H1 (cell line): Measurements from ENCODE around the gene DNAAF8. TPM values are rescaled to one million over a fixed set of nuclear protein-coding genes. Genes with fewer than 3 reads are reported as not detected.
A peak's percentile ranks its signal among the peaks of the same experiment; 100 is the strongest.

ENCODE experiments used
- CTCF ChIA-PET: fragments of 300-600 bp; sonication (Branson Sonifier 250); formaldehyde crosslinking; loops from one replicate; lab custom pipeline; 2021; ENCODE audit not compliant: partially characterized antibody; lab: Charles Lee
- POLR2A ChIA-PET: fragments of 300-600 bp; sonication (Branson Sonifier 250); formaldehyde crosslinking; loops from one replicate; lab custom pipeline; 2021; ENCODE audit warnings: inconsistent platforms; ENCODE audit not compliant: partially characterized antibody; lab: Charles Lee
- DNase-seq, 2 experiments: peaks; one replicate each; pipeline versions ENCODE4 v3.0.0 to v3.0.0-alpha.2; 2010 to 2022; ENCODE audit warnings: low spot score in 2 of 2, low read depth in 1 of 2, mixed read lengths in 1 of 2
- FAIRE-seq: peaks from 2 replicates; lab custom pipeline; 2011; peaks lifted over from hg19 to GRCh38; lab: Jason Lieb, UNC
- H2AFZ ChIP-seq: 2 replicates; pipeline ENCODE4 v1.8.1; 2012; ENCODE audit warnings: low read length, inconsistent platforms
- H2AK5ac ChIP-seq: 2 replicates; pipeline ENCODE4 v1.6.1; 2013; ENCODE audit warnings: low read depth, low read length
- H2BK120ac ChIP-seq: replicated peaks from 2 replicates; pipeline ENCODE3; 2013; ENCODE audit warnings: low read depth, low read length, inconsistent platforms
- H2BK12ac ChIP-seq: 2 replicates; pipeline ENCODE4 v1.6.1; 2013; ENCODE audit warnings: low read depth, low read length
- H2BK15ac ChIP-seq: 2 replicates; pipeline ENCODE4 v1.6.1; 2013; ENCODE audit warnings: low read length
- H2BK20ac ChIP-seq: 2 replicates; pipeline ENCODE4 v1.6.1; 2013; ENCODE audit warnings: low read length
- H2BK5ac ChIP-seq: 2 replicates; pipeline ENCODE4 v1.6.1; 2013; ENCODE audit warnings: low read depth, low read length
- H3K14ac ChIP-seq: 2 replicates; pipeline ENCODE4 v1.6.1; 2013; ENCODE audit warnings: inconsistent platforms; ENCODE audit not compliant: insufficient read length
- H3K18ac ChIP-seq: 2 replicates; pipeline ENCODE4 v1.6.1; 2013; ENCODE audit warnings: low read length; ENCODE audit errors: extremely low read depth
- H3K23ac ChIP-seq: 2 replicates; pipeline ENCODE4 v1.6.1; 2013; ENCODE audit warnings: inconsistent platforms; ENCODE audit not compliant: insufficient read length
- H3K23me2 ChIP-seq: 2 replicates; pipeline ENCODE4 v1.6.1; 2013; ENCODE audit warnings: low read depth, low read length
- H3K27ac ChIP-seq: 2 replicates; pipeline ENCODE4 v1.6.1; 2011; ENCODE audit warnings: low read depth, low read length, inconsistent platforms
- H3K27me3 ChIP-seq, 4 experiments: replicated peaks in 1 of 4; 1 replicate in 1 of 4; 2 replicates in 3 of 4; pipeline versions ENCODE4 v1.6.1 to v1.8.1; 2011 to 2013; ENCODE audit warnings: low read length in 3 of 4, mild to moderate bottlenecking in 3 of 4, inconsistent platforms in 2 of 4, mixed read lengths in 2 of 4, moderate library complexity in 1 of 4; ENCODE audit not compliant: control insufficient read depth in 3 of 4, insufficient read depth in 3 of 4; ENCODE audit errors: extremely low read depth in 1 of 4
- H3K36me3 ChIP-seq, 4 experiments: 2 replicates each; pipeline versions ENCODE4 v1.6.1 to v1.8.1; 2011 to 2013; ENCODE audit warnings: mild to moderate bottlenecking in 4 of 4, low read length in 3 of 4, moderate library complexity in 2 of 4, control low read depth in 1 of 4, inconsistent platforms in 1 of 4; ENCODE audit not compliant: insufficient read depth in 4 of 4, control insufficient read depth in 2 of 4
- H3K4ac ChIP-seq: replicated peaks from 2 replicates; pipeline ENCODE3; 2013; ENCODE audit warnings: low read length, low read depth, mixed read lengths, inconsistent platforms; ENCODE audit not compliant: insufficient read length
- H3K4me1 ChIP-seq, 4 experiments: replicated peaks in 1 of 4; 1 replicate in 1 of 4; 2 replicates in 3 of 4; pipeline versions ENCODE4 v1.6.1 to v1.8.1; 2011 to 2013; ENCODE audit warnings: low read length in 3 of 4, inconsistent platforms in 2 of 4, mixed read lengths in 1 of 4; ENCODE audit not compliant: insufficient read depth in 4 of 4, control insufficient read depth in 3 of 4
- H3K4me2 ChIP-seq, 2 experiments: 2 replicates each; pipeline versions ENCODE4 v1.6.1 to v1.8.1; 2011 to 2013; ENCODE audit warnings: low read depth in 2 of 2, low read length in 2 of 2, control low read depth in 1 of 2, inconsistent platforms in 1 of 2, mild to moderate bottlenecking in 1 of 2; ENCODE audit not compliant: insufficient read depth in 1 of 2
- H3K4me3 ChIP-seq, 4 experiments: fragments of 200-600, 300-600 bp in 1 of 4; sonication (generic), shearing (Covaris generic), sonication (Bioruptor Twin) in 1 of 4; 2 replicates each; pipeline versions ENCODE4 v1.5.1 to v1.8.1; 2011 to 2016; ENCODE audit warnings: low read length in 4 of 4, low read depth in 3 of 4, control low read depth in 2 of 4, inconsistent platforms in 2 of 4, mild to moderate bottlenecking in 2 of 4, mixed read lengths in 1 of 4, moderate library complexity in 1 of 4; ENCODE audit not compliant: insufficient read depth in 2 of 4; ENCODE audit errors: extremely low read depth in 1 of 4
- H3K56ac ChIP-seq: replicated peaks from 2 replicates; pipeline ENCODE3; 2013; ENCODE audit warnings: low read depth, mild to moderate bottlenecking, mixed read lengths, low read length, inconsistent platforms; ENCODE audit not compliant: insufficient read length
- H3K79me1 ChIP-seq: 2 replicates; pipeline ENCODE4 v1.6.1; 2013; ENCODE audit warnings: low read depth, low read length, control low read depth
- H3K79me2 ChIP-seq, 2 experiments: 2 replicates each; pipeline versions ENCODE4 v1.6.1 to v1.8.1; 2012 to 2013; ENCODE audit warnings: low read length in 2 of 2, mild to moderate bottlenecking in 2 of 2, inconsistent platforms in 1 of 2; ENCODE audit not compliant: insufficient read depth in 2 of 2, control insufficient read depth in 1 of 2
- H3K9ac ChIP-seq, 4 experiments: replicated peaks in 1 of 4; 1 replicate in 1 of 4; 2 replicates in 3 of 4; pipeline versions ENCODE4 v1.6.1 to v1.8.1; 2011 to 2013; ENCODE audit warnings: low read depth in 3 of 4, low read length in 3 of 4, control low read depth in 2 of 4, mild to moderate bottlenecking in 2 of 4, moderate library complexity in 2 of 4, inconsistent platforms in 1 of 4; ENCODE audit errors: extremely low read depth in 1 of 4
- H3K9me3 ChIP-seq, 2 experiments: 2 replicates each; pipeline versions ENCODE4 v1.6.1 to v1.8.1; 2012 to 2013; ENCODE audit warnings: mild to moderate bottlenecking in 2 of 2, moderate library complexity in 2 of 2, control low read depth in 1 of 2, inconsistent platforms in 1 of 2, low read depth in 1 of 2, low read length in 1 of 2, mixed read lengths in 1 of 2; ENCODE audit not compliant: insufficient read depth in 2 of 2
- H4K20me1 ChIP-seq, 2 experiments: replicated peaks in 1 of 2; 2 replicates each; pipeline versions ENCODE3 to v1.8.1; 2011 to 2013; ENCODE audit warnings: inconsistent platforms in 2 of 2, low read length in 2 of 2, mild to moderate bottlenecking in 1 of 2; ENCODE audit not compliant: insufficient read depth in 2 of 2, control insufficient read depth in 1 of 2
- H4K5ac ChIP-seq: 2 replicates; pipeline ENCODE4 v1.6.1; 2013; ENCODE audit warnings: low read length, low read depth, mixed read lengths, inconsistent platforms; ENCODE audit not compliant: insufficient read length
- H4K8ac ChIP-seq: 2 replicates; pipeline ENCODE4 v1.8.0; 2013; ENCODE audit warnings: mild to moderate bottlenecking, moderate library complexity, low read length, inconsistent platforms; ENCODE audit not compliant: insufficient read depth; ENCODE audit errors: extremely low read depth
- H4K91ac ChIP-seq: replicated peaks from 2 replicates; pipeline ENCODE3; 2013; ENCODE audit warnings: low read length, mixed read lengths, inconsistent platforms; ENCODE audit not compliant: insufficient read length
- CBX5 ChIP-seq: fragments of 300-800, 300-1000 bp; sonication (generic); IDR thresholded peaks from 2 replicates; pipeline ENCODE4 v1.7.1; 2016; ENCODE audit warnings: antibody characterized with exemption, low read length, low read depth
- EGR1 ChIP-seq: IDR thresholded peaks from 2 replicates; pipeline ENCODE4 v1.6.1; 2011; ENCODE audit warnings: low read depth, low read length, borderline replicate concordance
- EP300 ChIP-seq, 2 experiments: IDR thresholded peaks; 1 replicate in 1 of 2; 2 replicates in 1 of 2; pipeline ENCODE4 v1.6.1; 2011 to 2012; ENCODE audit warnings: low read depth in 2 of 2, low read length in 2 of 2, mild to moderate bottlenecking in 2 of 2, borderline replicate concordance in 1 of 2, inconsistent platforms in 1 of 2, moderate library complexity in 1 of 2
- RNF2 ChIP-seq: fragments of 200-900, 300-1000 bp; sonication (generic); IDR thresholded peaks from 2 replicates; pipeline ENCODE4 v1.7.1; 2016; ENCODE audit warnings: borderline replicate concordance, low read depth, mild to moderate bottlenecking, antibody characterized with exemption, low read length; ENCODE audit not compliant: poor library complexity, severe bottlenecking; ENCODE audit errors: missing control alignments
- SAP30 ChIP-seq: fragments of 300-600 bp; sonication (generic); IDR thresholded peaks from 2 replicates; pipeline ENCODE4 v1.7.1; 2012; ENCODE audit warnings: low read length, moderate library complexity, mild to moderate bottlenecking, inconsistent platforms; ENCODE audit not compliant: insufficient read depth, insufficient replicate concordance
- SP2 ChIP-seq: IDR thresholded peaks from 2 replicates; pipeline ENCODE4 v1.6.1; 2012; ENCODE audit warnings: mild to moderate bottlenecking, low read length, inconsistent platforms
- WGBS, 2 experiments: shearing (Covaris generic) in 1 of 2; methylation state at CpG; one replicate each; pipeline versions ENCODE4 v1.1.6 to v1.1.7; 2013 to 2015; ENCODE audit warnings: low lambda C conversion rate in 2 of 2, mixed read lengths in 2 of 2, inconsistent platforms in 1 of 2, low coverage in 1 of 2, missing lambda C conversion rate in 1 of 2; ENCODE audit not compliant: insufficient replicate concordance in 2 of 2, insufficient coverage in 1 of 2, insufficient read length in 1 of 2; ENCODE audit errors: extremely low coverage in 1 of 2, missing lambda C conversion rate in 1 of 2; 5-methylcytosine and 5-hydroxymethylcytosine counted together
- polyA plus RNA-seq, 7 experiments: library from polyadenylated mRNA; depleted of rRNA in 3 of 7; stranded (reverse) in 5 of 7; unstranded in 2 of 7; fragments of >200 nt in 5 of 7; fragments of 200-250 nt in 2 of 7; gene quantifications; 1 replicate in 5 of 7; 2 replicates in 1 of 7; 4 replicates in 1 of 7; pipeline versions ENCODE4 v1.2.1 to v1.2.3, GENCODE V29; 2011 to 2013; ENCODE audit warnings: missing spikeins in 2 of 7, mixed read lengths in 2 of 7
- total RNA-seq: library from RNA; stranded (reverse); fragmentation: NEBNext Ultra II Directional; extraction: Animal tissue kit (Norgen Biotek cat#: 25700); gene quantifications from 2 replicates; pipeline ENCODE4 v1.2.1, GENCODE V29; 2021
- TF ChIP-seq, protein P1 (sequence below): IDR thresholded peaks from 2 replicates; pipeline ENCODE4 v1.6.1; 2012; ENCODE audit warnings: inconsistent platforms

Gene DNAAF8
- total and polyA plus RNA-seq, 2 of the 8 experiments (the other 6 are each of a cell fraction or from before 2014, with no cell fraction given) = 0.39 TPM; not detected in 1

DNA sequence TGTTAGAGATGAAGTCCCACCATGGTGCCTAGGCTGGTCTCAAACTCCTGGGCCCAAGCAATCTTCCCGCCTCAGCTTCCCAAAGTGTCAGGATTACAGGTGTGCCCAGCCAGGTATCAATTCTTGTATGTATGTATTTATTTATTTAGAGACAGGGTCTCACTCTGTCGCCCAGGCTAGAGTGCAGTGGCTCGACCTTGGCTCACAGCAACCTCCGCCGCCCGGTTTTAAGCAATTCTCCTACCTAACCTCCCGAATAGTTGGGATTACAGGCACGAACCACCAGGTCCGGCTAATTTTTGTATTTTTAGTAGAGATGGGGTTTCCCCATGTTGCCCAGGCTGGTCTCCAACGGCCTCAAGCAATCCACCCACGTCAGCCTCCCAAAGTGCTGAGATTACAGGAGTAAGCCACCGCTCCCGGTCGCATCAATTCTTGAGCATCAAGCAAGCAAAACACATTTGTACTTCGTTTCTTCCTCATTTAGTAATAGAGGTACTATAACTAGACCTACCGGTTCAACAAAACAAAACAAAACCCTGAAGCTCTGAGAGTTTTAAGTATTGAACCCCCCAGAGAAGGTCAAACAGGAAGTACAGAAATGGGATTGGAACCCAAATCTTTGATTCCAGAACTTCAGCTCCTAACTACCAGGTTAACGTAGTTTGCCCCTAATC, 33.7 kb downstream of the DNAAF8 start:
- DNase-seq (no peak), FAIRE-seq (no peak)
- Histone ChIP-seq H3K4me2 (peak overlapping the region; percentile 68 to 85), H3K56ac (peak overlapping the region; percentile 74), H4K20me1 (peaks cover 0 to 7% of the 10 kb centered on the region in 2 experiments), H2BK5ac (peak overlapping the region; percentile 80), H4K91ac (peak overlapping the region; percentile 88), H3K4ac (no peak overlapping the region), H3K79me1 (peaks cover 5% of the 10 kb centered on the region; the same call in 1 of the 2 replicates), H3K9ac (peak overlapping the region in 3 of 4 experiments; percentile 46 to 88 (median 48); a peak in 5 of 7 replicates), H2BK20ac (no peak overlapping the region), H3K23me2 (peaks cover 13% of the 10 kb centered on the region), H2BK15ac (peak overlapping the region; percentile 75), H3K27me3 (no peaks in the 10 kb centered on the region), H2AFZ (0 out of 2 replicates have a peak overlapping the region, but pooled peaks have one; percentile 51), H3K36me3 (peaks cover 0 to 5% (median 4%) of the 10 kb centered on the region in 4 experiments; a peak in 6 of 8 replicates), H2BK120ac (no peak overlapping the region), H3K27ac (peak overlapping the region; percentile 63; the same call in 1 of the 2 replicates), H4K8ac (no peak overlapping the region), H3K4me3 (peak overlapping the region; percentile 37 to 99 (median 74)), H3K79me2 (peaks cover 0 to 15% of the 10 kb centered on the region in 2 experiments; a peak in 2 of 4 replicates), H3K9me3 (no peaks in the 10 kb centered on the region), H3K14ac (no peak overlapping the region), H3K18ac (peak overlapping the region; percentile 71; the same call in 1 of the 2 replicates), H4K5ac (peak overlapping the region; percentile 82), H2BK12ac (no peak overlapping the region), H3K4me1 (peaks cover 0 to 3% (median 1%) of the 10 kb centered on the region in 4 experiments; a peak in 2 of 7 replicates), H3K23ac (no peak overlapping the region), H2AK5ac (no peak overlapping the region)
- ChIA-PET POLR2A (interaction anchor here (0.7 to 2.0 kb wide), 14 partner anchors 15 to 175 kb away, joined by 3 to 8 read pairs (median 4); partner anchors contain the start of genes ANKS3, DNAAF8, MGRN1 and NUDT16L1), CTCF (no interaction called here)
- WGBS, 2 experiments = 70% methylated on average over 17 of the region's 17 CpGs; no CpG with 5 or more reads in 1 of the 2 experiments
- TF ChIP-seq, protein P1, sequence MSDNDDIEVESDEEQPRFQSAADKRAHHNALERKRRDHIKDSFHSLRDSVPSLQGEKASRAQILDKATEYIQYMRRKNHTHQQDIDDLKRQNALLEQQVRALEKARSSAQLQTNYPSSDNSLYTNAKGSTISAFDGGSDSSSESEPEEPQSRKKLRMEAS = no peak
- TF ChIP-seq CBX5 = no peak
- TF ChIP-seq EGR1 = no peak
- TF ChIP-seq SP2 = no peak
- TF ChIP-seq SAP30 = no peak
- TF ChIP-seq EP300 (IDR thresholded peaks at IDR 0.05; ENCODE audit: borderline replicate concordance in 1 of 2, low read depth in 2 of 2, low read length in 2 of 2) = no peak
- TF ChIP-seq RNF2 = no peak
